HG03575 (cell line): ENCODE data around the gene MRPS5.

Experiments
- ATAC-seq: cut with Tn5 transposase; IDR thresholded peaks from one replicate; pipeline ENCODE4 v1.9.1; 2021; ENCODE audit not compliant: unreplicated experiment, insufficient number of reproducible peaks, low FRiP score; ENCODE audit errors: extremely low read depth

MRPS5 gene

GRCh38 chr2:95121407-95122196 is at the start of gene MRPS5:
Gene MRPS5, minus strand, starts transcription at chr2:95121808. Its CDS starts 17 bp downstream, at chr2:95121791.
- ATAC-seq = peak; percentile 51

GRCh38 chr2:95166065-95166763 is 44.6 kb upstream of the MRPS5 start:
- no peak for ATAC-seq

GRCh38 chr2:95165371-95166064 is 43.9 kb upstream of the MRPS5 start, which contains the start of gene ZNF2:
Gene ZNF2, plus strand, starts transcription at chr2:95165809. Its CDS starts 10,418 bp downstream, at chr2:95176227.
- peak; percentile 82 for ATAC-seq

GRCh38 chr2:95165030-95165370 is 43.4 kb upstream of the MRPS5 start:
- no peak for ATAC-seq

- ATAC-seq = peak; percentile 44
Observed at GRCh38 chr2:95159690-95160449, 38.3 kb upstream of the MRPS5 start, which contains the start of gene ZNF514. Gene ZNF514, minus strand, starts transcription at chr2:95159848. Its CDS starts 6,595 bp downstream, at chr2:95153253.

- no peak for ATAC-seq
Observed at GRCh38 chr2:95158891-95159619, 37.4 kb upstream of the MRPS5 start.

GRCh38 chr2:95158441-95158840 is 36.8 kb upstream of the MRPS5 start:
- ATAC-seq = no peak

- ATAC-seq = no peak
Observed at GRCh38 chr2:95149397-95149984, 27.9 kb upstream of the MRPS5 start.

GRCh38 chr2:95143838-95144237 is 22.2 kb upstream of the MRPS5 start:
- no peak for ATAC-seq

- ATAC-seq = no peak
Observed at GRCh38 chr2:95138702-95139101, 17.1 kb upstream of the MRPS5 start.

GRCh38 chr2:95122197-95122551 is 566 bp upstream of the MRPS5 start:
- peak; percentile 16 for ATAC-seq

- no peak for ATAC-seq
Observed at GRCh38 chr2:95121093-95121406, 558 bp downstream of the MRPS5 start.

GRCh38 chr2:95115418-95115817 is 6.2 kb downstream of the MRPS5 start:
- ATAC-seq = peak; percentile 58

GRCh38 chr2:95113464-95113863 is 8.1 kb downstream of the MRPS5 start:
- no peak for ATAC-seq

- no peak for ATAC-seq
Observed at GRCh38 chr2:95110395-95110794, 11.2 kb downstream of the MRPS5 start.

GRCh38 chr2:95109260-95109659 is 12.3 kb downstream of the MRPS5 start:
- no peak for ATAC-seq

GRCh38 chr2:95106081-95106480 is 15.5 kb downstream of the MRPS5 start:
- no peak for ATAC-seq

GRCh38 chr2:95104606-95105005 is 17.0 kb downstream of the MRPS5 start:
- ATAC-seq = no peak
